Measurements from ENCODE around the gene MOK.
A peak's percentile ranks its signal among the peaks of the same experiment; 100 is the strongest.
"Not testable (repeated sequence)": the region's sequence is repeated elsewhere in the genome, so short reads cannot be mapped to it uniquely, and the experiment has no call there.

MOK gene, protein sequence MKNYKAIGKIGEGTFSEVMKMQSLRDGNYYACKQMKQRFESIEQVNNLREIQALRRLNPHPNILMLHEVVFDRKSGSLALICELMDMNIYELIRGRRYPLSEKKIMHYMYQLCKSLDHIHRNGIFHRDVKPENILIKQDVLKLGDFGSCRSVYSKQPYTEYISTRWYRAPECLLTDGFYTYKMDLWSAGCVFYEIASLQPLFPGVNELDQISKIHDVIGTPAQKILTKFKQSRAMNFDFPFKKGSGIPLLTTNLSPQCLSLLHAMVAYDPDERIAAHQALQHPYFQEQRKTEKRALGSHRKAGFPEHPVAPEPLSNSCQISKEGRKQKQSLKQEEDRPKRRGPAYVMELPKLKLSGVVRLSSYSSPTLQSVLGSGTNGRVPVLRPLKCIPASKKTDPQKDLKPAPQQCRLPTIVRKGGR

GRCh38 chr14:102304611-102305506 is at the start of gene MOK:
TSS of gene MOK (minus strand) at chr14:102305164. CDS start at chr14:102304968, 196 bp downstream.
- in situ Hi-C loops (cut with MboI; ENCODE audit: low sequenced_read_pairs, unreplicated experiment) = no loop called here
- DNase-seq (ENCODE audit: low spot score) = peak; percentile 99
- no peak for TF ChIP-seq CTCF (IDR thresholded peaks at IDR 0.05; ENCODE audit: borderline replicate concordance, control extremely low read depth, extremely low read depth, insufficient read depth, missing control alignments)

DNA sequence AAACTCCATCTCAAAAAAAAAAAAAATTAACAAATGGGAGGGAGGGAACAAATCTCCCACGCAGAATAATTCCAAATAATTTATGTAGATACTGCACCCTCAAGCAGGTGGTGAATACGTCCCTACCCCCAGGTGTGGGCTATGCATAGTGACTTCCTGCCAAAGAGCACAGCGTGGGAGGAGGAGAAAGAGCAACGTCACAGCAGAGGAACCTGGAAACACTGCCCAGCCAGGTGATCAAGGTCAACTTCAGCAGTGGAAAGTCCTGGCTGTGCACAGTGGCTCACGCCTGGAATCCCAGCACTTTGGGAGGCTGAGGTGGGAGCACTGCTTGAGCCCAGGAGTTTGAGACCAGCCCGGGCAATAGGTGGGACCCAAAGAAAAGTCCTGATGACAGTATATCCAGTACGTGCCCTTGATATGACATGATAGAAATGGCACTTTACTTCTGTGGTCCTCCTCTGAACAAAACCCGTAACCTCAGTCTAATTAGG is 48.2 kb upstream of the MOK start:
- no peak for DNase-seq (ENCODE audit: low spot score)
- no peak for TF ChIP-seq CTCF (IDR thresholded peaks at IDR 0.05; ENCODE audit: borderline replicate concordance, control extremely low read depth, extremely low read depth, insufficient read depth, missing control alignments)
- in situ Hi-C loops (cut with MboI; ENCODE audit: low sequenced_read_pairs, unreplicated experiment) = no loop called here

DNA sequence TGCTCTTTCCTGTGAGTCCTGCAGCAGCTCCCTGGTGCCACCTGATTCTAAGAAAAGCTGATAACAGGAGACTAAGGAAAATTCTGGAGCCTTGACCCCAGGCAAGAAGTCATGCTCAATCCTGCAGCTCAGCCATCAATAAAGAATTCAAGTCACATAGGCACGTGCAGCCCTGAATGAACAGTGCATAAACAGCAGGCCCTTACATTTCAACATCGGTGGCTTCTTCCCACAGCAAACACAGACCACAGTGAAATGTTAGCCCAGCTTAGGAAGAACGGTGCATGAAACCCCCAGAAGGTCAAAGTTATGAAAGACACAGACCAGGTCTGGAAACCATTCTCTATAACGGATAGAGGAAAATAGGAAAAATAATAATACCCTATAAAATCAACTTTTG is 47.2 kb upstream of the MOK start:
- in situ Hi-C loops (cut with MboI; ENCODE audit: low sequenced_read_pairs, unreplicated experiment) = no loop called here
- no peak for TF ChIP-seq CTCF (IDR thresholded peaks at IDR 0.05; ENCODE audit: borderline replicate concordance, control extremely low read depth, extremely low read depth, insufficient read depth, missing control alignments)
- DNase-seq (ENCODE audit: low spot score) = no peak

- DNase-seq (ENCODE audit: low spot score); in situ Hi-C loops (cut with MboI; ENCODE audit: low sequenced_read_pairs, unreplicated experiment): not testable (repeated sequence)
These were observed 46.6 kb upstream of the MOK start for GRCh38 chr14:102351593-102351992.

DNA sequence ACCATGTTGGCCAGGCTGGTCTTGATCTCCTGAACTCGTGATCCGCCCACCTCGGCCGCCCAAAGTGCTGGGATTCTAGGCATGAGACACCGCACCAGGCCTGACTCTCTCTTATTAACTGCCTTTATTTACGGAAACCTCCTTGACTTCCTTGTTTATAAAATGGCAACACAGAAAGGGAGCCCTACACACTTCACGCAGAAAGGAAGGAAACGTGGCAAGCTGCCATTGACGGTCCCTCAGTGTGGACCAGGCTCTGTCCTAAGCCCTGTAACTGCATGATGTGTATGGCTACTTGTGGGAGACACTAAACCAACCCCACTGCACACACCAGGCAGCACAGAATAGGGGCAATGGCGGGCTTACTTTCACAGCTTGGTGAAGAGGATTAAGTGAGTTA is 46.1 kb upstream of the MOK start:
- in situ Hi-C loops (cut with MboI; ENCODE audit: low sequenced_read_pairs, unreplicated experiment) = no loop called here
- no peak for TF ChIP-seq CTCF (IDR thresholded peaks at IDR 0.05; ENCODE audit: borderline replicate concordance, control extremely low read depth, extremely low read depth, insufficient read depth, missing control alignments)
- DNase-seq (ENCODE audit: low spot score) = no peak

GRCh38 chr14:102348376-102348775 is 43.4 kb upstream of the MOK start:
- no peak for TF ChIP-seq CTCF (IDR thresholded peaks at IDR 0.05; ENCODE audit: borderline replicate concordance, control extremely low read depth, extremely low read depth, insufficient read depth, missing control alignments)
- DNase-seq (ENCODE audit: low spot score) = no peak
- in situ Hi-C loops (cut with MboI; ENCODE audit: low sequenced_read_pairs, unreplicated experiment) = no loop called here

All from GM13976 (cell line).